HG02852 (cell line): ENCODE results near the gene CATSPERD.

Experiments used
- ATAC-seq: cut with Tn5 transposase; IDR thresholded peaks from one replicate; pipeline ENCODE4 v1.9.1; 2021; ENCODE audit warnings: mild to moderate bottlenecking, moderate library complexity; ENCODE audit not compliant: unreplicated experiment

CATSPERD gene

GRCh38 chr19:5719961-5720790, at the start of gene CATSPERD, which contains the start of gene LONP1:
Gene CATSPERD, plus strand, starts transcription at chr19:5720637. Its CDS starts 101 bp downstream, at chr19:5720738.
Gene LONP1, minus strand, starts transcription at chr19:5720146. Its CDS starts 14 bp downstream, at chr19:5720132.
- peak; percentile 82 for ATAC-seq

GRCh38 chr19:5671600-5671999, 48.8 kb upstream of the CATSPERD start:
- no peak for ATAC-seq

GRCh38 chr19:5672708-5673459, 47.6 kb upstream of the CATSPERD start:
- ATAC-seq = no peak

- no peak for ATAC-seq
These were observed 46.7 kb upstream of the CATSPERD start for GRCh38 chr19:5673752-5674151.

- no peak for ATAC-seq
These were observed 45.7 kb upstream of the CATSPERD start for GRCh38 chr19:5674714-5675113.

GRCh38 chr19:5676105-5676771, 44.2 kb upstream of the CATSPERD start:
- no peak for ATAC-seq

GRCh38 chr19:5676772-5677105, 43.7 kb upstream of the CATSPERD start:
- no peak for ATAC-seq

- ATAC-seq = no peak
These were observed 43.3 kb upstream of the CATSPERD start for GRCh38 chr19:5677136-5677535.

GRCh38 chr19:5677580-5677979, 42.9 kb upstream of the CATSPERD start:
- no peak for ATAC-seq

GRCh38 chr19:5678071-5678718, 42.2 kb upstream of the CATSPERD start:
- no peak for ATAC-seq

GRCh38 chr19:5679289-5680083, 41.0 kb upstream of the CATSPERD start:
- no peak for ATAC-seq

GRCh38 chr19:5680084-5680436, 40.4 kb upstream of the CATSPERD start:
- peak; percentile 1 for ATAC-seq

GRCh38 chr19:5680437-5681368, 39.7 kb upstream of the CATSPERD start, which contains the start of the genes HSD11B1L and MICOS13:
Gene HSD11B1L, plus strand, starts transcription at chr19:5681027. Its CDS starts 3,806 bp downstream, at chr19:5684833.
Gene MICOS13, minus strand, starts transcription at chr19:5680516. Its CDS starts 30 bp downstream, at chr19:5680486.
- ATAC-seq = peak; percentile 84

GRCh38 chr19:5681391-5682106, 38.9 kb upstream of the CATSPERD start:
- no peak for ATAC-seq

GRCh38 chr19:5682107-5682482, 38.3 kb upstream of the CATSPERD start:
- no peak for ATAC-seq

GRCh38 chr19:5683177-5683886, 37.1 kb upstream of the CATSPERD start:
- no peak for ATAC-seq

- ATAC-seq = no peak
These were observed 35.6 kb upstream of the CATSPERD start for GRCh38 chr19:5684694-5685430.
